Measurements from ENCODE around the gene BORCS6. TPM values are rescaled to one million over a fixed set of nuclear protein-coding genes. Genes with fewer than 3 reads are reported as not detected.
A peak's percentile ranks its signal among the peaks of the same experiment; 100 is the strongest.

BORCS6 gene
- total and polyA plus RNA-seq, 10 donors = 9.5 to 16.5 (median 12.3) TPM

DNA sequence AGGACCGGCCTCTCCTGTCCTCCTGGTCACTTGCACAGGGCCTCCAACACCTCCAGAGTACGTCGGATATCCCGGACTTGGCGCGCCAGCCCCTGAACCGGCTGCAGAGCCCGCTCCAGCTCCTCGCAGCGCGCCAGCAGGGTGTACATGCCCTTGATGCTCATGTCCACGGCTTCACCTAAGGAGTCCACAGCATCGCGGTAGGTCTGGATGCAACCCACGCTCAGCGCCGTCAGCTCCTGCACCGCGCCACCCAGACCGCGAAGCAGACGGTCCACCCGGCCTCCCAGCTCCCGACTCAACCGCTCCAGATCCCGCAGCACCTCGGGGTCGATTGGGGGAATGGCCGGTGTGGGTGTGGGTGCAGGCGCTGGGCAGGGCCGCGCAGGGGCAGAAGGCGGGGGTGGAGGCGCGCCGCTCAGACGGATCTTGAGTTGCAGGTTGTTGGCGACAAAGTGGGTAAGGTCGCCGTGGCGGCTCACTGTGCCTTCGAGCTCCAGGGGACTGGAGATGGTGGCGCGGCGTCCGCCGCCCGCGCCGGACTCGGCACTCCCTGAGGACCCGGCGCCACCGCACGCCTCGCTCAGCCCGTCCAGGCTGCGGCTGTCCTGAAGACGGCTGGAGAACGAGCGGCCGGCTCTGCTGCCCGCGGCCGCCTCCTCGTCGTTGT is 804 bp downstream of the BORCS6 start:
- intact Hi-C loops (cut with DNase I; ENCODE audit: low total_unique reads) = no loop called here
- DNase-seq = peak; percentile 91
- Histone ChIP-seq H3K4me3 (peak overlapping the region; percentile 71 to 96 (median 80)), H3K27me3 (replicated peaks in 1 of 7) (no peaks in the 10 kb centered on the region), H3K27ac (peak overlapping the region; percentile 89 to 97 (median 96)), H3K9me3 (no peaks in the 10 kb centered on the region), H3K4me1 (peaks cover 23 to 81% (median 61%) of the 10 kb centered on the region in 6 donors), H3K36me3 (no peaks in the 10 kb centered on the region)
- TF ChIP-seq CTCF (IDR thresholded peaks at IDR 0.05 in 8 of 11, conservative IDR thresholded peaks at IDR 0.05 in 3 of 11) = no peak
- TF ChIP-seq POLR2AphosphoS5 (IDR thresholded peaks at IDR 0.05) = no peak
- no peak for TF ChIP-seq POLR2A (IDR thresholded peaks at IDR 0.05)
- WGBS, 5 donors = 5 to 26% (median 6%) methylated on average over 9 to 67 of the region's 67 CpGs

DNA sequence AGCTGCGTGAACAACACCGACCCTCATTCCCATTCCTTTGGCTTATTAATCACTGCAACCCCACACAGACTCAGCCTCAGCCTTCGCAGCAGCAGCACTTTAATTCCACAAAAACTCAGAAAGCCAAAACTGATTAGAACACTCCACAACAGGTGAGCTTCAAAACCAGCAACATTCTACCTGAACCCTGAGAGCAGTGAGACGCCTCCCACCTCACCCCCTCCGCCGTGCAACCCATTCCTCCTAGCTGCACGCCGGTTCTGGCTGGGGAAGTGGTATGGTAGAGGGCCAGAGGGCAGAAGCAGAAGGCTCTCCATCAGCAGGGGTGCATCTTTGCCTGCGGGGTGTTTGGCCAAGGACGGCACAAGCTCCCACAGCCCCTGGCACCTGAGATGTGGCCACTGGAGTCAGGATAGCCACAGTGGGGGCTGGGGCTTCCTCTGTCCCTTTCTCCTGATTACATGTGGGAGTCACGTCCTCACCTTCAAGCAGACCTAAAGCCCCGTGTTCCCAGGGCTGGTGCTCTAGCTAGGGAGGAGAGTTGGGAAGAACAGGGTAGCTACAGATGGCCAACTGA is 1.6 kb downstream of the BORCS6 start:
- Histone ChIP-seq H3K36me3 (no peaks in the 10 kb centered on the region), H3K4me3 (peak overlapping the region; percentile 71 to 96 (median 80)), H3K4me1 (peaks cover 23 to 81% (median 61%) of the 10 kb centered on the region in 6 donors), H3K27me3 (replicated peaks in 1 of 7) (no peaks in the 10 kb centered on the region), H3K9me3 (no peaks in the 10 kb centered on the region), H3K27ac (peak overlapping the region; percentile 95 to 97 (median 96))
- intact Hi-C loops (cut with DNase I; ENCODE audit: low total_unique reads) = no loop called here
- peak; percentile 82 for DNase-seq
- 37 to 45% (median 44%) methylated on average over 11 to 12 of the region's 12 CpGs for WGBS, 5 donors
- TF ChIP-seq CTCF (IDR thresholded peaks at IDR 0.05 in 8 of 11, conservative IDR thresholded peaks at IDR 0.05 in 3 of 11) (no peak), POLR2AphosphoS5 (IDR thresholded peaks at IDR 0.05) (no peak), POLR2A (IDR thresholded peaks at IDR 0.05) (no peak)

GRCh38 chr17:8187517-8188262 is 2.3 kb downstream of the BORCS6 start:
- Histone ChIP-seq H3K4me1 (peaks cover 23 to 79% (median 59%) of the 10 kb centered on the region in 6 donors), H3K27ac (peak overlapping the region; percentile 95 to 97 (median 96)), H3K27me3 (replicated peaks in 1 of 7) (no peaks in the 10 kb centered on the region), H3K9me3 (no peaks in the 10 kb centered on the region), H3K36me3 (no peaks in the 10 kb centered on the region), H3K4me3 (peak overlapping the region; percentile 71 to 87 (median 78))
- intact Hi-C loops (cut with DNase I; ENCODE audit: low total_unique reads) = no loop called here
- peak; percentile 88 for DNase-seq
- 0 to 1% (median 1%) methylated on average over 25 of the region's 25 CpGs for WGBS, 5 donors
- peak in 1 of 3 donors; percentile 16 for TF ChIP-seq POLR2A (IDR thresholded peaks at IDR 0.05)
- peak in 1 of 3 donors; percentile 69 for TF ChIP-seq POLR2AphosphoS5 (IDR thresholded peaks at IDR 0.05)
- TF ChIP-seq CTCF (IDR thresholded peaks at IDR 0.05 in 8 of 11, conservative IDR thresholded peaks at IDR 0.05 in 3 of 11) = peak in 1 of 11 experiments; percentile 18
